ENCODE results near the gene OCSTAMP.

OCSTAMP gene

GRCh38 chr20:46550461-46550860 is at the start of gene OCSTAMP:
Gene OCSTAMP, minus strand, starts transcription at chr20:46550654. Its CDS starts 94 bp downstream, at chr20:46550560.
- no peak for DNase-seq

- DNase-seq: no peak
These were observed 49.0 kb upstream of the OCSTAMP start for GRCh38 chr20:46599227-46599987.

- no peak for DNase-seq
These were observed 45.5 kb upstream of the OCSTAMP start for GRCh38 chr20:46595933-46596332.

GRCh38 chr20:46594725-46595124 is 44.3 kb upstream of the OCSTAMP start:
- DNase-seq: no peak

- no peak for DNase-seq
These were observed 42.3 kb upstream of the OCSTAMP start for GRCh38 chr20:46592580-46593362.

- no peak for DNase-seq
These were observed 40.0 kb upstream of the OCSTAMP start for GRCh38 chr20:46590443-46590842.

GRCh38 chr20:46588532-46589511 is 38.4 kb upstream of the OCSTAMP start:
- no peak for DNase-seq

GRCh38 chr20:46587986-46588385 is 37.5 kb upstream of the OCSTAMP start:
- no peak for DNase-seq

- DNase-seq: no peak
These were observed 36.3 kb upstream of the OCSTAMP start for GRCh38 chr20:46586724-46587123.

- DNase-seq: no peak
These were observed 34.1 kb upstream of the OCSTAMP start for GRCh38 chr20:46584508-46584907.

GRCh38 chr20:46583411-46584214 is 33.2 kb upstream of the OCSTAMP start:
- no peak for DNase-seq

- DNase-seq: no peak
These were observed 32.2 kb upstream of the OCSTAMP start for GRCh38 chr20:46582648-46583047.

GRCh38 chr20:46581391-46581790 is 30.9 kb upstream of the OCSTAMP start:
- no peak for DNase-seq

GRCh38 chr20:46580613-46581205 is 30.3 kb upstream of the OCSTAMP start:
- no peak for DNase-seq

- no peak for DNase-seq
These were observed 28.3 kb upstream of the OCSTAMP start for GRCh38 chr20:46578745-46579144.

GRCh38 chr20:46576774-46577395 is 26.4 kb upstream of the OCSTAMP start:
- no peak for DNase-seq

- no peak for DNase-seq
These were observed 25.5 kb upstream of the OCSTAMP start for GRCh38 chr20:46575937-46576461.

- no peak for DNase-seq
These were observed 24.9 kb upstream of the OCSTAMP start for GRCh38 chr20:46575394-46575793.

- no peak for DNase-seq
These were observed 23.5 kb upstream of the OCSTAMP start for GRCh38 chr20:46573788-46574584.

GRCh38 chr20:46573234-46573633 is 22.8 kb upstream of the OCSTAMP start:
- DNase-seq: no peak
